22Rv1 (cell line): ENCODE measurements around the gene HTRA1.

Experiments used
- H3K27ac ChIP-seq: fragments of 450-650 bp; 2 replicates; pipeline ENCODE4 v1.5.1; 2017
- ZFX ChIP-seq: fragments of 450-650 bp; IDR thresholded peaks from 2 replicates; pipeline ENCODE4 v1.6.1; 2017; ENCODE audit warnings: antibody characterized with exemption, borderline replicate concordance
- TF ChIP-seq, protein P1 (sequence below): fragments of 450-650 bp; IDR thresholded peaks from 2 replicates; pipeline ENCODE4 v1.5.1; 2017; ENCODE audit warnings: mild to moderate bottlenecking

Gene HTRA1

DNA sequence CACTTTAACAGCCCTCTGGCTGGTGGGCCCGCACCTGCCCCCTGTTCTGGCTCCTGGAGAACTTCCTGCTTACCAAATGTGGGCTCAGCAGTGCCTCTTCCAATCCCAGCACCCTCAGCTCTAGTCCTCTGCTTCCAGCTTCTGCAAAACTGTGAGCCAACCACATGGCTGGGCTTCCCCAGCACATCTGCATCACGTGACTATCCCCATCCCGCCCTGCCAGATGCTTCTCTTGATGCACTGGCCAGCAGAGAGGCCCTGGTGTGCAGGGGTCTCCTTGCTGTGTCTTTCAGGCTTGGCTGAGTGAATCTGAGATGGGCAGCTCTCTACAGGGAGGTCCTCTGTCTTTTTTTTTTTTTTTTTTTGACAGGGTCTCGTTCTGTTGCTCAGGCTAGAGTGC is 55.4 kb downstream of the HTRA1 start:
- no peak overlapping the region for H3K27ac ChIP-seq
- TF ChIP-seq, protein P1, sequence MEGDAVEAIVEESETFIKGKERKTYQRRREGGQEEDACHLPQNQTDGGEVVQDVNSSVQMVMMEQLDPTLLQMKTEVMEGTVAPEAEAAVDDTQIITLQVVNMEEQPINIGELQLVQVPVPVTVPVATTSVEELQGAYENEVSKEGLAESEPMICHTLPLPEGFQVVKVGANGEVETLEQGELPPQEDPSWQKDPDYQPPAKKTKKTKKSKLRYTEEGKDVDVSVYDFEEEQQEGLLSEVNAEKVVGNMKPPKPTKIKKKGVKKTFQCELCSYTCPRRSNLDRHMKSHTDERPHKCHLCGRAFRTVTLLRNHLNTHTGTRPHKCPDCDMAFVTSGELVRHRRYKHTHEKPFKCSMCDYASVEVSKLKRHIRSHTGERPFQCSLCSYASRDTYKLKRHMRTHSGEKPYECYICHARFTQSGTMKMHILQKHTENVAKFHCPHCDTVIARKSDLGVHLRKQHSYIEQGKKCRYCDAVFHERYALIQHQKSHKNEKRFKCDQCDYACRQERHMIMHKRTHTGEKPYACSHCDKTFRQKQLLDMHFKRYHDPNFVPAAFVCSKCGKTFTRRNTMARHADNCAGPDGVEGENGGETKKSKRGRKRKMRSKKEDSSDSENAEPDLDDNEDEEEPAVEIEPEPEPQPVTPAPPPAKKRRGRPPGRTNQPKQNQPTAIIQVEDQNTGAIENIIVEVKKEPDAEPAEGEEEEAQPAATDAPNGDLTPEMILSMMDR, result no peak
- no peak for TF ChIP-seq ZFX

DNA sequence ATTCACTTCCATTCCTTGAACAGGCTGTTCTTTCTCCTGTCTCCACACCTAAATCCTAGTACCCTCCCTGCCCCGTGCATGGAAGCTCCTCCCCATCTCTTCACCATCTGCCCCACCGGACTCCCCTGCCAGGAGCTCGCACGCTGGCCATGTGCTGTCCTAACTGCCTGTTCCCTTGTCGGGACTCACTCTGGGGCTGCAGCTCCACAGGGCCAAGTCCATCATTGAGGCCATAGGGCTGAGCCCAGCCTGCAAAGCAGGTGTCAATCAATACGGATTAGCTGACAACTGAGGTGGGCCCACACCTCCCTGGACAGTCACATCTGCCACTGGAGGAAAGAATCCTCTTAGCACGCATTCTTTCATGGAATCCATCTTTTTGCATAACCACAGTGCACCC is 57.8 kb downstream of the HTRA1 start:
- TF ChIP-seq, protein P1, result no peak
- no peak for TF ChIP-seq ZFX
- no peak overlapping the region for H3K27ac ChIP-seq

DNA sequence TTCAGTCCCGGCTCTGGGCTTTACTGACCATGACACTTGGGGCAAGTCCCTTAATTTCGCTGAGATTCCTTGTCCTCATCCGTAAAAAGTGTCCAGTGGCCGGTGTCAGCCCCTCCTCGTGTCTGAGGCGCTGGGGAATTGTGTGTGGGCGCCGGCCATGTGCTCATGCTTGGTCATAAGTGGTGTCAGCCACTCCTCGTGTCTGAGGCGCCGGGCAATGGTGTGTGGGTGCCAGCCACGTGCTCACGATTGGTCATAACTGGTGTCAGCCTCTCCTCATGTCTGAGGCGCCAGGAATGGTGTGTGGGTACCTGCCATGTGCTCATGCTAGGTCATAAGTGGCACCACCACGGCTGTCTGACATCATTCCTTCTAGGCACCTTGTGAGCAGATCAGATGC is 58.5 kb downstream of the HTRA1 start:
- TF ChIP-seq, protein P1, result no peak
- no peak for TF ChIP-seq ZFX
- no peak overlapping the region for H3K27ac ChIP-seq

DNA sequence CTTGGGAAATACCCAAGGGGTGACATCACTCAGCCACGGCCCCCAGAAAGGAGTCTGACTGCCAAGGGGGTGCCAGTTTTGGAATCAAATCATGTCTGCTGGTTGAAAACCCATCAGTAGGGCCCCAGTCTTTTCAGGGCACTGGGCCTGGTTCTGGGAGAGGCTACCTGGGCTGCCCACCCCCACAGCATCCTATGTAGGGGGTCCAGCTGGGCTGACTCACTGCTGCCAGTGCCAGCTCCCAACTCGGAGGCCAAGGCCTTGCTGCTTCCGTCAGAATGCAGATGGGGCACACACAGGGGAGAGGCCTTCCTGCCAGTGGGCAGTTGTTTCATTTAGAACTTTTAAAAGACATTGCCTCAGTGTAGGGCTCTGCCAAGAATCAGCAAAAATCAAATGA is 59.7 kb downstream of the HTRA1 start:
- no peak overlapping the region for H3K27ac ChIP-seq
- TF ChIP-seq, protein P1, result no peak
- TF ChIP-seq ZFX, result no peak

DNA sequence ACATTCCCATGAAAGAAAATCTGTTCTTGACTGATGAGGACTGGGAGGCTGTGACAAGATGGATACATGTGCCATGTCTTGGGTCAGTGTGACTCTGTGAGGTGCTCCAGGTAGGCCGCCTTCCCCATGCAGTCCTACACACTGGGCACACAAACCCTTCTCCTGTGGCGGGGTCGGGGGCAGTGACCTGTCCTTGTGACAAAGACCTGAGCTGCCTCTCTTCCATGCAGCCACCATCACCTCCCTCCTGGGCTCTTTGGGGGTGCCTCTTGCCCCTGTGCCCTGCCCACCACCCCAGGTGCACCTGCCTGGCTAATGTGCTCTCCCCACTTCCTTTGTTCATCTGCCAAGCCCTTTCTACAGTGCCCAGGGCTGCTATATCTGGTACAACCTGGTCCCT is 63.5 kb downstream of the HTRA1 start:
- TF ChIP-seq, protein P1, result no peak
- no peak for TF ChIP-seq ZFX
- H3K27ac ChIP-seq, result no peak overlapping the region

DNA sequence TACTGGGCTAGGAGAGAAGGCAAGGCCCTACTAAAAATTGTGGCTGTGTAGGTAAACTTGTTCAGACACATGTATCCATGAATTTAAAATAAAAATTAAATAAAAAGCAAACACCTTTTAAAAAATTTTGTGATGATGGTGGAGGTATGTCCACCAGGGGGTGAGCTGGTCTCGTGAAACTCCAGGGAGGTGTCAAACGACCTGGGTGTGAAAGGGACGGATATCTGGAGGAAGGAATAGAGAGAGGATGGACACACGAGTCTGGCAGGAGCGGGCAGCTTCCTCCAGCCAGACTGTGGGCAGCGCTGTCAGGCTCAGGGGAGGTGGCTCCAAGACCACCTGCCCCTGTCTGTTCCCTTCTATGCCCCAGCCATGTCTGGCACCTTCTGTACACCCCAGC is 64.4 kb downstream of the HTRA1 start:
- no peak for TF ChIP-seq ZFX
- TF ChIP-seq, protein P1, result no peak
- H3K27ac ChIP-seq, result no peak overlapping the region

DNA sequence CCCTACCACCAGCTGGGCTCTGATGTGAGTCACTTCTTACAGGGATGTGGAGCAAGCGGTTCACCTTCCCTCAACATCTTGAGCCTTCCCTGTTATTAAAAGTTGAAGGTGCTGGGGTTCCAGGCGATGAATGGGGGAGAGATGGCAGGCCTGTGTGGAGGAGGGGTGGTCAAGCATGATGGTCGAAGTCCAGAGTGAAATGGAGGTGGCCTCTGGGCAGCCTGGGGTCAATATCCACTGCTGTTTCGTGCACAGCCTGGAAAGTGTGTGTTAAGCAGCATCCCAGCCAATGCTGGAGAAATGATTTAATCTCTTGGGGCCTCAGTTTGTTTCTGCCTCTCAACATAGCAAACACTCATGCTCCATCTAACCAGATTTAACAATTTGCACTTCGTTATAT is 65.5 kb downstream of the HTRA1 start:
- no peak overlapping the region for H3K27ac ChIP-seq
- no peak for TF ChIP-seq ZFX
- TF ChIP-seq, protein P1, result no peak
